Suprapubic skin (tissue), 3 donors: ENCODE results near the gene PLEKHG5.

ENCODE experiments used
- CTCF ChIP-seq, 2 donors: fragments of 200-600 bp in 1 of 2; fragments of 450-650 bp in 1 of 2; sonication (generic) in 1 of 2; IDR thresholded peaks; one replicate each; pipeline ENCODE4 v1.5.1; 2016 to 2019; ENCODE audit warnings: antibody characterized with exemption in 2 of 2, mild to moderate bottlenecking in 1 of 2, moderate library complexity in 1 of 2
- POLR2A ChIP-seq, 2 donors: fragments of 450-650 bp; IDR thresholded peaks; one replicate each; pipeline ENCODE4 v1.6.1; 2017; ENCODE audit warnings: antibody characterized with exemption in 2 of 2, mild to moderate bottlenecking in 2 of 2, moderate library complexity in 2 of 2

DNA sequence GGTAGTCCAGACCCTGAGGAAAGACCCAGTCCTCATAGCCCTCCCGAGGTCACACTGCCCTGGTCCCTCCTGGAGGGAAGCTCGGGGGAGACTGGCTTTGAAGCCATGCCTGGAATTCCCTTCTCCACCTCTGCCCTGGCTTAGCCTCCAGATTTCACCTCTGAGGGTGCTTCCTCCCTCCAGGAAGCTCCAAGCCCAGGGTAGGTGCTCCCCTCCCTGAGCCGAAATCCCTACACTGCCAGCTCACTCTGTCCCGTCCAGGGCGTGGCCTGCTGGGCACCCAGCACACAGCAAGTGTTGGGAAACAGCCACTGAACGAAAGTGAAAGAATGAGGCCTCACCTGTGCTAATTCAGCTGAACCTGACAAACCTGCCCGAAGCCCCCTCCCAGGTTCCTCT, 19.5 kb downstream of the PLEKHG5 start:
- no peak for TF ChIP-seq POLR2A (IDR thresholded peaks at IDR 0.05)
- TF ChIP-seq CTCF (IDR thresholded peaks at IDR 0.05) = no peak
